Panc1 (cell line): ENCODE data around the gene ALDH1A3. TPM values are rescaled to one million over a fixed set of nuclear protein-coding genes. Genes with fewer than 3 reads are reported as not detected.

ENCODE experiments used
- ATAC-seq: fragments of 200-7000 bp; cut with Tn5 transposase; 2 replicates; pipeline ENCODE4 v1.9.1; 2020; ENCODE audit warnings: mild to moderate bottlenecking, moderate library complexity
- BruUV-seq: library from RNA; stranded (reverse); fragments of 400-500 nt; replicated peaks from 2 replicates; lab custom pipeline; 2021; lab: Mats Ljungman, UMichigan
- CTCF ChIA-PET: fragments of 300-600 bp; sonication (Branson Sonifier 250); formaldehyde crosslinking; loops from one replicate; lab custom pipeline; 2022; ENCODE audit warnings: antibody characterized with exemption; lab: Charles Lee
- POLR2A ChIA-PET: fragments of 300-600 bp; sonication (Branson Sonifier 250); formaldehyde crosslinking; loops from one replicate; lab custom pipeline; 2022; ENCODE audit warnings: antibody characterized with exemption; lab: Charles Lee
- DNase-seq: peaks from one replicate; pipeline ENCODE4 v3.0.0-alpha.2; 2010; ENCODE audit warnings: low read depth, low spot score
- H3K27ac ChIP-seq: 2 replicates; pipeline ENCODE4 v1.5.1; 2011; ENCODE audit warnings: mild to moderate bottlenecking, low read length, inconsistent platforms
- H3K27me3 ChIP-seq: fragments of 200-500 bp; sonication (Bioruptor generic); 2 replicates; pipeline ENCODE4 v1.6.0; 2014; ENCODE audit warnings: low read length, inconsistent platforms; ENCODE audit not compliant: control insufficient read depth, insufficient read depth
- H3K36me3 ChIP-seq: fragments of 200-500 bp; sonication (Bioruptor generic); 2 replicates; pipeline ENCODE4 v1.5.1; 2014; ENCODE audit warnings: inconsistent platforms, mild to moderate bottlenecking, low read length, moderate library complexity; ENCODE audit not compliant: control insufficient read depth, insufficient read depth
- H3K4me1 ChIP-seq: 2 replicates; pipeline ENCODE4 v1.5.1; 2011; ENCODE audit warnings: inconsistent platforms, mild to moderate bottlenecking, low read length, moderate library complexity; ENCODE audit not compliant: control insufficient read depth, insufficient read depth
- H3K4me3 ChIP-seq, 2 experiments: 2 replicates each; pipeline ENCODE4 v1.5.1; 2011 to 2012; ENCODE audit warnings: low read depth in 2 of 2, low read length in 2 of 2, mild to moderate bottlenecking in 2 of 2, inconsistent platforms in 1 of 2, moderate library complexity in 1 of 2
- H3K9me3 ChIP-seq: fragments of 200-500 bp; sonication (Bioruptor generic); 2 replicates; pipeline ENCODE4 v1.5.1; 2014; ENCODE audit warnings: low read depth, mild to moderate bottlenecking, inconsistent platforms, low read length, moderate library complexity; ENCODE audit not compliant: control insufficient read depth, insufficient read depth
- CTCF ChIP-seq: fragments of 450-650 bp; IDR thresholded peaks from 2 replicates; pipeline ENCODE4 v1.5.1; 2017; ENCODE audit warnings: mild to moderate bottlenecking
- POLR2AphosphoS5 ChIP-seq: IDR thresholded peaks from 2 replicates; pipeline ENCODE4 v1.6.1; 2012; ENCODE audit warnings: mild to moderate bottlenecking, low read depth, low read length, moderate library complexity
- REST ChIP-seq, 2 experiments: IDR thresholded peaks; 2 replicates each; pipeline ENCODE4 v1.6.1; 2011 to 2012; ENCODE audit warnings: low read depth in 2 of 2, control low read depth in 1 of 2, low read length in 1 of 2, mild to moderate bottlenecking in 1 of 2, moderate library complexity in 1 of 2; ENCODE audit not compliant: insufficient read depth in 1 of 2
- SIN3A ChIP-seq: IDR thresholded peaks from 2 replicates; pipeline ENCODE4 v1.6.1; 2012; ENCODE audit warnings: low read depth, mild to moderate bottlenecking, low read length, moderate library complexity, borderline replicate concordance; ENCODE audit not compliant: insufficient read depth
- TCF7L2 ChIP-seq: IDR thresholded peaks from 2 replicates; pipeline ENCODE4 v1.6.1; 2011; ENCODE audit warnings: mild to moderate bottlenecking, low read depth, low read length, inconsistent platforms
- in situ Hi-C: cut with HindIII; loops from 2 replicates; pipeline ENCODE4 v1.10.0; 2016; ENCODE audit warnings: low sequenced_read_pairs, low pct_unique_long_range_greater_than_20kb
- intact Hi-C: fragments of 100-400 bp; cut with micrococcal nuclease; formaldehyde crosslinking; loops from one replicate; pipeline ENCODE4 v1.10.0; 2022; ENCODE audit not compliant: unreplicated experiment
- total RNA-seq: library from RNA; stranded (reverse); gene quantifications from one replicate; pipeline ENCODE4 v1.2.1, GENCODE V29; 2021; ENCODE audit not compliant: unreplicated experiment

The ALDH1A3 gene
- total RNA-seq, 1 experiment from 2014 or later: 143 TPM

DNA sequence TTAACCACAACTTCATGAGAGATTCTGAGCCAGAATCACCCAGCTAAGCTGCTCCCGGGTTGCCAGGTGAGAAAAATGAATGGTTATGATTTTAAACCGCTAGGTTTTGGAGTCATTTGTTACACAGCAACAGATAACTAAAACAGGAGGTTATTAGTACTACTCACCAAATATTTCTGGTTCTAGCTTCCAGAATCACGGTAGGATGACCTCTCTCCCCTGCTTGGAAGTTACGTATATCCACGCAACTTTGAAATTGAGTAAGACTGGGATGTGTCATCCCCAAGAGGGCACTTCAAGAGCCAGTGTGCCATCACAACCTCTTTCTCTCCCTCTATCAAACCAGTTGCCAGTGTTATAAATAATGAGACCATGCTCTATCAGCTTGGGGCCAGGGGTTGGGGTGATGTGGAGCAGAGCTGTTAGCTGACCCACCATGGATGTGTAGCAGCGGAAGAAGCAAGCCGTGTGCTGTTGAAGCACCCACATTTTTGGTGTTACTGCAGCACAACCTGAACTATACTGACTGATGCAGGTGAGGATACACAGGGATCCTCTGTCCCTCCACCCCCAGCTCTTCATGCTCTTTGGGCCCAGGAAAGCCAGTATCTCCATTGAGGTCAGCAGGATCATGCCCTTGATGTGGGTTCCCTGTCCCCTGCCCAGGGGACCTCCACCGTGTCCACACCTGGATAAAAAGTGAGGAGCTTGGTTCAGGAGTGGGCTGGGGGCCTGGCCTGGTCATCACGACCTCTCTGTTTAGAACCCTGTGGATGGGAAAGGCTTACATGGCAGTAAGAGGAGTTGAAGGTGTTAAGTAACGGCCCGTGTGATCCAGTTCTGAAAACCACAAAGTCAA is 19.4 kb upstream of the ALDH1A3 start:
- no TSS peak for BruUV-seq
- no peaks in the 10 kb centered on the region for H3K27me3 ChIP-seq
- CTCF ChIA-PET: no interaction called here
- POLR2A ChIA-PET: no interaction called here
- no peak overlapping the region for H3K27ac ChIP-seq
- H3K9me3 ChIP-seq: no peaks in the 10 kb centered on the region
- no peaks in the 10 kb centered on the region for H3K4me1 ChIP-seq
- ATAC-seq: no peak
- TF ChIP-seq CTCF: no peak
- TF ChIP-seq SIN3A: no peak
- no peak for TF ChIP-seq POLR2AphosphoS5
- TF ChIP-seq REST (IDR thresholded peaks at IDR 0.05; ENCODE audit: insufficient read depth in 1 of 2, low read depth in 2 of 2, low read length in 1 of 2): no peak
- TF ChIP-seq TCF7L2: no peak
- no peak for DNase-seq
- H3K4me3 ChIP-seq: no peak overlapping the region
- intact Hi-C loops (no loop called here), in situ Hi-C loops (no loop called here)
- no peaks in the 10 kb centered on the region for H3K36me3 ChIP-seq

- BruUV-seq: no TSS peak
- H3K27ac ChIP-seq: no peak overlapping the region
- POLR2A ChIA-PET: interaction anchor here (0.6 kb wide), 1 partner anchor 10 kb away, joined by 4 read pairs; no protein-coding TSS in a partner anchor
- ATAC-seq (no peak), DNase-seq (no peak)
- no peaks in the 10 kb centered on the region for H3K36me3 ChIP-seq
- H3K9me3 ChIP-seq: no peaks in the 10 kb centered on the region
- no peaks in the 10 kb centered on the region for H3K4me1 ChIP-seq
- no peak overlapping the region for H3K4me3 ChIP-seq
- CTCF ChIA-PET: no interaction called here
- in situ Hi-C loops: no loop called here
- no peaks in the 10 kb centered on the region for H3K27me3 ChIP-seq
- TF ChIP-seq POLR2AphosphoS5 (no peak), CTCF (no peak), REST (IDR thresholded peaks at IDR 0.05; ENCODE audit: insufficient read depth in 1 of 2, low read depth in 2 of 2, low read length in 1 of 2) (no peak), SIN3A (no peak), TCF7L2 (no peak)
- intact Hi-C loops: no loop called here
These were observed 18.7 kb upstream of the ALDH1A3 start for GRCh38 chr15:100860829-100861510.
